H9 (cell line): ENCODE data around the gene RTF2. TPM values are rescaled to one million over a fixed set of nuclear protein-coding genes. Genes with fewer than 3 reads are reported as not detected.

ENCODE experiments used
- DNase-seq: peaks from one replicate; pipeline ENCODE4 v3.0.0-alpha.2; 2017
- H2AFZ ChIP-seq: one replicate; pipeline ENCODE4 v1.6.1; 2013; ENCODE audit warnings: mild to moderate bottlenecking, low read length, control low read depth, moderate library complexity
- H2AK5ac ChIP-seq: 2 replicates; pipeline ENCODE4 v1.6.1; 2013; ENCODE audit warnings: low read length, control low read depth, mixed read lengths; ENCODE audit not compliant: insufficient read length
- H2BK120ac ChIP-seq: one replicate; pipeline ENCODE4 v1.6.1; 2013; ENCODE audit warnings: low read depth, mild to moderate bottlenecking, low read length, control low read depth, inconsistent platforms; ENCODE audit not compliant: poor library complexity, severe bottlenecking
- H2BK12ac ChIP-seq: 2 replicates; pipeline ENCODE4 v1.6.1; 2013; ENCODE audit warnings: low read length, control low read depth, mixed read lengths, low read depth; ENCODE audit not compliant: insufficient read length
- H2BK15ac ChIP-seq: 2 replicates; pipeline ENCODE4 v1.6.1; 2013; ENCODE audit warnings: low read depth, low read length, control low read depth
- H2BK20ac ChIP-seq: one replicate; pipeline ENCODE4 v1.6.1; 2013; ENCODE audit warnings: low read depth, mild to moderate bottlenecking, low read length, control low read depth, inconsistent platforms; ENCODE audit not compliant: poor library complexity, severe bottlenecking
- H2BK5ac ChIP-seq: 2 replicates; pipeline ENCODE4 v1.6.1; 2013; ENCODE audit warnings: low read length, control low read depth, mixed read lengths; ENCODE audit not compliant: insufficient read length
- H3K14ac ChIP-seq: 2 replicates; pipeline ENCODE4 v1.6.1; 2013; ENCODE audit warnings: low read length, control low read depth; ENCODE audit not compliant: insufficient read depth
- H3K18ac ChIP-seq: 2 replicates; pipeline ENCODE4 v1.6.1; 2013; ENCODE audit warnings: low read depth, mild to moderate bottlenecking, mixed read lengths, low read length, control low read depth; ENCODE audit not compliant: insufficient read length
- H3K23ac ChIP-seq: 2 replicates; pipeline ENCODE4 v1.6.1; 2013; ENCODE audit warnings: low read length, control low read depth, mixed read lengths, low read depth; ENCODE audit not compliant: insufficient read length
- H3K23me2 ChIP-seq: 2 replicates; pipeline ENCODE4 v1.6.1; 2013; ENCODE audit warnings: low read depth, mild to moderate bottlenecking, mixed read lengths, low read length, control low read depth; ENCODE audit not compliant: insufficient read length, poor library complexity, severe bottlenecking
- H3K27ac ChIP-seq: 2 replicates; pipeline ENCODE4 v1.5.1; 2013; ENCODE audit warnings: low read length, control low read depth, mixed read lengths, low read depth; ENCODE audit not compliant: insufficient read length
- H3K27me3 ChIP-seq: 2 replicates; pipeline ENCODE4 v1.6.1; 2013; ENCODE audit warnings: low read length, control low read depth, inconsistent platforms; ENCODE audit not compliant: insufficient read depth
- H3K4ac ChIP-seq: 2 replicates; pipeline ENCODE4 v1.6.1; 2013; ENCODE audit warnings: low read depth, mild to moderate bottlenecking, control low read depth, inconsistent platforms, low read length, moderate library complexity
- H3K4me1 ChIP-seq: 2 replicates; pipeline ENCODE4 v1.6.1; 2013; ENCODE audit warnings: low read length, control low read depth, inconsistent platforms; ENCODE audit not compliant: insufficient read depth
- H3K4me2 ChIP-seq: 2 replicates; pipeline ENCODE4 v1.6.1; 2013; ENCODE audit warnings: low read length, control low read depth, mixed read lengths; ENCODE audit not compliant: insufficient read length, insufficient read depth
- H3K56ac ChIP-seq: 2 replicates; pipeline ENCODE4 v1.6.1; 2013; ENCODE audit warnings: low read depth, mild to moderate bottlenecking, mixed read lengths, low read length, control low read depth; ENCODE audit not compliant: insufficient read length
- H3K79me1 ChIP-seq: 2 replicates; pipeline ENCODE4 v1.6.1; 2013; ENCODE audit warnings: low read depth, mild to moderate bottlenecking, moderate library complexity, low read length, control low read depth, inconsistent platforms; ENCODE audit not compliant: insufficient read depth, poor library complexity, severe bottlenecking
- H3K79me2 ChIP-seq: 2 replicates; pipeline ENCODE4 v1.6.1; 2013; ENCODE audit warnings: low read length, control low read depth, inconsistent platforms; ENCODE audit not compliant: insufficient read depth
- H3K9ac ChIP-seq: 2 replicates; pipeline ENCODE4 v1.6.1; 2013; ENCODE audit warnings: low read length, control low read depth, mixed read lengths; ENCODE audit not compliant: insufficient read length; ENCODE audit errors: extremely low read depth
- H3K9me3 ChIP-seq: one replicate; pipeline ENCODE4 v1.6.1; 2013; ENCODE audit warnings: low read depth, low read length, inconsistent platforms; ENCODE audit not compliant: control insufficient read depth
- H3T11ph ChIP-seq: one replicate; pipeline ENCODE4 v1.6.1; 2013; ENCODE audit warnings: mild to moderate bottlenecking, low read length, control low read depth, inconsistent platforms
- H4K20me1 ChIP-seq: one replicate; pipeline ENCODE4 v1.6.1; 2013; ENCODE audit not compliant: control insufficient read depth, insufficient read length, insufficient read depth
- H4K5ac ChIP-seq: 2 replicates; pipeline ENCODE4 v1.6.1; 2013; ENCODE audit warnings: low read depth, mild to moderate bottlenecking, mixed read lengths, low read length, control low read depth; ENCODE audit not compliant: insufficient read length
- H4K8ac ChIP-seq: replicated peaks from 2 replicates; pipeline ENCODE4 v1.6.1; 2013; ENCODE audit warnings: low read length, control low read depth, mixed read lengths, low read depth; ENCODE audit not compliant: insufficient read length
- H4K91ac ChIP-seq: 2 replicates; pipeline ENCODE4 v1.6.1; 2013; ENCODE audit warnings: low read depth, mild to moderate bottlenecking, moderate library complexity, mixed read lengths, low read length, control low read depth; ENCODE audit not compliant: insufficient read length
- H3K27ac Mint-ChIP-seq, 3 experiments: 2 replicates in 2 of 3; 3 replicates in 1 of 3; pipeline ENCODE4 v1.8.0; 2020 to 2021; ENCODE audit warnings: mixed read lengths in 3 of 3, mild to moderate bottlenecking in 1 of 3, moderate library complexity in 1 of 3
- H3K27me3 Mint-ChIP-seq: 2 replicates; pipeline ENCODE4 v1.8.0; 2021; ENCODE audit warnings: low read depth, mild to moderate bottlenecking, moderate library complexity, mixed read lengths
- H3K36me3 Mint-ChIP-seq, 3 experiments: 2 replicates in 2 of 3; 3 replicates in 1 of 3; pipeline ENCODE4 v1.8.0; 2020 to 2021; ENCODE audit warnings: low read depth in 3 of 3, mixed read lengths in 3 of 3; ENCODE audit not compliant: insufficient read depth in 1 of 3
- H3K4me1 Mint-ChIP-seq, 2 experiments: 2 replicates each; pipeline ENCODE4 v1.8.0; 2020; ENCODE audit warnings: mixed read lengths in 2 of 2
- H3K4me3 Mint-ChIP-seq, 2 experiments: 2 replicates in 1 of 2; 3 replicates in 1 of 2; pipeline ENCODE4 v1.8.0; 2020 to 2021; ENCODE audit warnings: mild to moderate bottlenecking in 2 of 2, mixed read lengths in 2 of 2, moderate library complexity in 1 of 2
- H3K9me3 Mint-ChIP-seq, 2 experiments: 2 replicates in 1 of 2; 3 replicates in 1 of 2; pipeline ENCODE4 v1.8.0; 2020; ENCODE audit warnings: mild to moderate bottlenecking in 2 of 2, mixed read lengths in 2 of 2, moderate library complexity in 1 of 2
- CTCF ChIP-seq: fragments of 200-600 bp; sonication (generic); conservative IDR thresholded peaks from 3 replicates; pipeline ENCODE4 v1.8.0; 2021; ENCODE audit warnings: antibody characterized with exemption, mild to moderate bottlenecking
- WGBS: extraction: QIAGEN DNeasy Blood & Tissue Kit; methylation state at CpG from one replicate; pipeline ENCODE4 v1.1.7; 2013; ENCODE audit warnings: missing lambda C conversion rate, low lambda C conversion rate, mixed read lengths; ENCODE audit not compliant: insufficient read length; ENCODE audit errors: extremely low coverage; 5-methylcytosine and 5-hydroxymethylcytosine counted together
- total RNA-seq: library from RNA; stranded (reverse); gene quantifications from 2 replicates; pipeline ENCODE4 v1.2.1, GENCODE V29; 2021

The RTF2 gene
- total RNA-seq, 1 experiment from 2014 or later = 62.6 TPM

GRCh38 chr20:56488566-56488965 is 20.1 kb downstream of the RTF2 start:
- no peak overlapping the region for H4K8ac ChIP-seq
- peaks cover 7 to 51% (median 33%) of the 10 kb centered on the region in 3 experiments; a peak in 6 of 7 replicates for H3K36me3 Mint-ChIP-seq
- no peak for TF ChIP-seq CTCF
- H2AK5ac ChIP-seq = no peak overlapping the region
- H2BK120ac ChIP-seq = no peak overlapping the region
- no peak overlapping the region; a peak in 2 of 7 replicates for H3K27ac Mint-ChIP-seq
- no peak overlapping the region for H2AFZ ChIP-seq
- H3K27ac ChIP-seq = no peak overlapping the region
- H3K18ac ChIP-seq = no peak overlapping the region
- H3K9me3 ChIP-seq = no peaks in the 10 kb centered on the region
- H3K23ac ChIP-seq = no peak overlapping the region
- no peaks in the 10 kb centered on the region for H3K79me2 ChIP-seq
- no peak overlapping the region for H3K4me2 ChIP-seq
- H4K5ac ChIP-seq = no peak overlapping the region
- H3K14ac ChIP-seq = no peak overlapping the region
- no peak overlapping the region for H3T11ph ChIP-seq
- no peaks in the 10 kb centered on the region for H3K27me3 Mint-ChIP-seq
- no peaks in the 10 kb centered on the region for H3K27me3 ChIP-seq
- no peak overlapping the region for H3K56ac ChIP-seq
- no peaks in the 10 kb centered on the region for H3K4me1 Mint-ChIP-seq
- no peak overlapping the region for H3K9ac ChIP-seq
- no peaks in the 10 kb centered on the region for H3K4me1 ChIP-seq
- no peak overlapping the region for H2BK12ac ChIP-seq
- H3K4me3 Mint-ChIP-seq = no peak overlapping the region
- H4K20me1 ChIP-seq = no peaks in the 10 kb centered on the region
- H4K91ac ChIP-seq = no peak overlapping the region
- H2BK5ac ChIP-seq = no peak overlapping the region
- no peaks in the 10 kb centered on the region for H3K79me1 ChIP-seq
- DNase-seq = no peak
- H3K4ac ChIP-seq = no peak overlapping the region
- H3K23me2 ChIP-seq = no peaks in the 10 kb centered on the region
- H2BK15ac ChIP-seq = no peak overlapping the region
- WGBS = no CpG with 5 or more reads among the region's 5 CpGs
- no peaks in the 10 kb centered on the region for H3K9me3 Mint-ChIP-seq
- H2BK20ac ChIP-seq = no peak overlapping the region
